Measurements from ENCODE around the gene FCHSD1.
A peak's percentile ranks its signal among the peaks of the same experiment; 100 is the strongest.

FCHSD1 gene

DNA sequence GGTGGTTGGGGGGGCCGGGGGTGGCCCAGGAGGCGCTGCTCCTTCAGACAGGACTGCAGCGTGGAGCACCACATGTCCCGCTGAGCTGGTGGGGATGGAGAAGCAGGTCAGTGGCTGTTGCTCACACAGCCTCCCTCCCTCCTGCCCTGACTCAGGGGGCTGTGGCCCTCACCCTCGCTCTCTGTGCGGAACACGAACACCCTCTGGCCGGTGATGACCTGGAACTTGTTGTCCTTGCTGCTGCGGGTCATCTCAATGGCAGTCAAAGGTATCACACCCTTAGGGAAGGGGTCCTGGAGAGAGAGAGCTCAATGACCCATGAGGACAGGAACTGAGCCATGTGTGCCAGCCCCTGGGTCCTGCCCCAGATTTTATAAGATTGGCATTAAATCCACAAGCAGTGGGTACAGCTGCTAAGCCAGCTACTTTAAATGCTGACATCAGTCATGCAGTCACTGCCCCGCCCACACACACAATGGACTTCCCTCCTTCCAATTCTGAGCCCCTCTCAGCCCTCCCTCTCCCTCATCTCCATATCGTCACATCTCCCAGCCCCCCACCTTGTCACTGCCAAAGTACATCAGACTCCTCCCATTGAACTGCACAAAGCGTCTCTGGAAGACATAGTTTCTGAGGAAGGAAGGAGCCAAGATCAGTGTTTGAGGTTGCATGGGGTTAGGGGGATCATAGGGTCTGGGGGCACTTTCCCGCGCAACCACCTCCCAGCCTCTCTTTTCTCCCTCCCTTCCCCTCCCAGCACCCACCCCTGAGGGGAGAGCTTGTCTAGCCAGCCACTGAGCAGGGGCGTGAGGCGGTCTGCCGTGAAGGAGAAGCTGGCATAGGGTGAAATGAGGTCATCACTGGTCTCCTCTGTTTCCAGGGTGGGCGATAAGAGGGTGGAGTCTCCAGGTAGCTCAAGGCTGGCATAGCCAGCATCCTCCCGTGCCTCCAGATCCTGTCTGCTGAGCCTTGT is 21.9 kb upstream of the FCHSD1 start:
- DNase-seq, result no peak

DNA sequence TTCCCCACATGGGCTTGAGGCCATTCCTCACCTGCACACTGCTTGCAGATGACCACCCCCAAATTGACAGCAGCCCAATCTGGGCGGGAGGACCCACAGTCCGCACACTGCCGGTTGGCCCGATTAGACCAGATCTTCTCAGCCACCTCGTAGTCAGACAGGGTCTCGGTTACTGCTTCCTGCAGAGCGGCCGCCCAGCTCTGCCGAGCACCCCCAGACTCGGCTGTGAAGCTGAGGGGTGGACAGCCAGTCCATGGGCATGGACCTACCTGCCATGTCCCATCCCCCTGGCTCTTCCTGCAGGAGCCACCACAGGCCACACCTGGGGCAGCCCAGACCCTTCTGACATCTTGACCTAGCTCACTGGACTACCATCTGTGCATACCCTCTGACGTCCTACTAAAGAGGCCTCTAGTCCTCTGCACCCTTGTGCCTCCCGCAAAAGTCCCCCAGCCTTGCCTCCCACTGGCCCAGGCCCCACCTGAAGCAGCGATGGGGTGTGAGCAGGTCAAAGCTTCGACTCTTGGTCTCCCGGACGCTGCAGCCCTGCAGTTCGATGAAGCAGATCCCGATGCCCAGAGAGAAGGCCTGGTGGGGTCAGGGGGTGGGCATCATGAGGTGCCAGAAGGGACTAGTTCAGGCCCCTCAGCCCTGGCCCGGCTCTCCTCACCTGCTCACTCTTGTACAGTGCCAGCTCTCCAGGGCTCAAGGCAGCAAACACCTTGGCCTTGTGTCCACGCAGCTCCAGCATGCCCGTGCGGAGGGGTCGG is 21.0 kb upstream of the FCHSD1 start:
- DNase-seq, result no peak

DNA sequence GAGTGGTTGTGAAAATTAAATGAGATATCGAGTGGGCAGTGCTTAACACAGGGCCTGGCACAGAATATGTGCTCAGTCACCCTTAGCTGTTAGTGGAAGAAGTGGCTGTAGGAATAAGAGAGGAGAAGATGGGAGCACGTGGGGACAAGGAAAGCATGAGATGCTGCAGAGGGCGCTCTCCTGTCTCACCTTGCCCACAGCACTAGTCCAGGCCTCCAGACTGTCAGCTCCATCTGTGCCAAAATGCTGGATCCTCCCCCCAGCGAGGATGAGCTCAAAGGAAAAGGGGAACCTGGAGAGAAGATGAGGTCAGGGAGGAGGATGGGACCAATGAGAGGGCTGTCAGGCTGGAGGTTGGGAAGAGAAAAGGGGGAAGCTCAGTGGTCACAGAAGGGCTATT is 18.3 kb upstream of the FCHSD1 start:
- no peak for DNase-seq

DNA sequence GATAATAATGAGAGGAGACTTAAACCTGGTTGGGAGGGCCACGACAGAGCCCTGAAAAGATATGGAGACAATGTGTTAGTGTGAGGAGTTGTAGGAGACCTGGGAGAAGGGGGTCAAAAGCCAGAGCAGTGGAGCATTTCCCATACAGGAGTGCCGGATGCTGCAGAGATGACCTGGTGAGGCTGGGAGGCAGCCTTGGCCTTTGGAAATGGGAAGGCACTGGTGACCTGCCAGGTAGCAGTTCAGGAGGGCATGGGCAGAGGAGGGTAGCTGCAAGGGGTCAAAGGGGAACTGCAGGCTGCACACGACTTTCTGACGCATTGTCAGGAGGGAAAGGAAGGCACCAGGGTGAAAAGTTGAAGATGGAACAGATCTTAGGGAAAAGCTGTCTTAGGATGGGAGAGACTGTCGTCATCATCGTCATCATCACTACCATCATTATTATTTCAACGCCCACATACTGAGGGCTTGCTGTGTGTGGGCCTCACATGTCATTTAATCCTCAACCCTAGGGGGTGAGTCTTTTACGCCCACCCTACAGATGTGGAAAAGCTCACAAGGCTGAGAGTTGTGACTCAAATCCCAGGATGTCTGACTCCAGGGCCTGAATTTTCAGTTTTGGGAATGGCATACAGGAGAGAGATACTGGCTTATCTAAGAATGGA is 17.5 kb upstream of the FCHSD1 start:
- DNase-seq, result no peak

DNA sequence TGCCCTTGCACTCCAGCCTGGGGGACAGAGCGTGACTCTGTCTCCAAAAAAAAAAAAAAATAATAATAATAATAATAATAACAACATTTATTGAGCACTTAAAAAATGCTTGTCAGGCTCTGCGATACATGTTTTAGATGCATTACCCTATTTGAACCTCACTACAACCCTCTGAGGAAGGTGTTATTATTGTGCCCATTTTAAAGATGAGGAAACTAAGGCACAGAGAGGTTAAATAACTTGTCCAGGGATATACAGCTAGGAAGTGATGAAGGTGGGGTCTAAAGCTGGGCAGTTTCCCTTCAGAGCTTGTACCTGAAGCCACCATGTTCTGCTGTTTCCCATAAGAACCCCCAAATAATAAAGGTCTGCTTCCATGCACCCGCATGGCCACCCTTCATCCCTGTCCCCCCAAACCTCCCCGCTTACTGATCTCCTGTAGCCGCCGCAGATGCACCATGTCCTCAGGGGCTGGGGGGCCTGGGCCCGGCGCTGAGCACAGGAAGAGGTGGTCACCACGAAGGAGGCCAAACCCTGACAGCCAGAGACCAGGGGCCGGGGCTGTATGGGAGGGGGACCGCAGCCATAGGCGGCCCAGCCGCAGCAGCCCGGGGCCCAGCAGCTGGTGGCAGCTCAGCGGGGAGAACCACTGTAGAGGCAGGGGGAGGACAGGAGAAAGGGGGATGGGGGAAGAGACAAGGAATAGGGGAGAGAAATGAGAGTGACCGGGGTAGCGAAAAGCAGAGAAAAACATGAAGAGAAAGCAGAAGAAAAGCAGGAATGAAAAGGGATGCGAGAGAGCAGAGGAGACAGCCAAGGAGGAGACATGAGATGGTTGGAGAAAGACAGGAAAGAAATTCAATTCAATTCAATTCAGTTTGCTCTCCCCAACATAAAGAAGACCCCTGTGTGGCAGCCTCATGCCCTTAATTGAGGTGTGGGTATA is 15.1 kb upstream of the FCHSD1 start:
- DNase-seq, result no peak

DNA sequence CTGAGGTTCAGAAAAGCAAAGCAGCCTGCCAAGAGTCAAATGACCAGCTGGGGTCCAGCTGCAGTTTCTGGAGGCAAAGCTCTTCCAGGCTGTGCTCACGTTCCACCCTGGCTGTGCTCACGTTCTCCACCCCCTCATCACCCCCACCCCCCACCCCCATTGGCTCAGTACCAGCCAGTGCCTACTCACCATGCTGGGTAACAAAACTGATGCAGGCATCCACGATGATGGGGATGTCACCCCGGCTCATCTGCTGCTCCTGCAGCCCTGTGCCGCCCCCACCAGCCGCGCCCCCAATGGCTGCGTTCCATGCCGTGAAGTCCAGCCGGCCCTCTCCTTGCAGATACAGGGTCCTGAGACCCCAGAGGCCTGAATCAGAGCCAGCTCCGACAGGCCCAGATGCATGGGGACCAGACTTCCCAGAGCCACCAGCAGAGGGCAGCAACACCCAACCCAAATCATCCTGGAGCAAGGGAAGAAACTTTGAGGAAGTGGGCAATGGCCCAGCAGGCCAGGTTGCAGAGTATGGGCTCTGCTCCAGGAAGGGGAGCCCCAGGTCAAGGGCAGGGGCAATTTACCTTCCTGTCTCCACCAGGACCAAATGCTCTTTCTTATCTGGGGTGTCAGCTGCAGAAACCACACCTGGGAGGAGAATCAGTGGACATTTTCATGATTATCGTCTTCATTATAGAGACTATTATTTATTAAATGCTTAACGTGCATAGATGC is 13.7 kb upstream of the FCHSD1 start:
- DNase-seq, result peak; percentile 42 to 67 (median 52)

DNA sequence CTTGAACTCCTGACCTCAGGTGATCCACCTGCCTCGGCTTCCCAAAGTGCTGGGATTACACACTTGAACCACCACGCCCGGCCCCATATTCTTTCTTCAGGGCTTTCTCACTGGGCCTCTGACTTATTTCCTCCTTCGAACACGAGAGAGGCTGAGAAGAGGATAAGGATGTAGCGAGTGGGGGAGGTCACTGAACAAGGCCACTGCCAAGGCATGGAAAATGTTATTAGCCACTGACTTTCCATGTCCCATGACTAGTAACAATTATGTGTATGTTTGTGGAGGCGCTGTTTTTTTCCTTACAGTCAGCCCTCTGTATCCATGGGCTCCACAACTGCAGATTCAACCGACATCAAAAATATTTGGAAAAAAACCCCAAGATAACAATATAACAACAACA is 12.3 kb upstream of the FCHSD1 start:
- no peak for DNase-seq

DNA sequence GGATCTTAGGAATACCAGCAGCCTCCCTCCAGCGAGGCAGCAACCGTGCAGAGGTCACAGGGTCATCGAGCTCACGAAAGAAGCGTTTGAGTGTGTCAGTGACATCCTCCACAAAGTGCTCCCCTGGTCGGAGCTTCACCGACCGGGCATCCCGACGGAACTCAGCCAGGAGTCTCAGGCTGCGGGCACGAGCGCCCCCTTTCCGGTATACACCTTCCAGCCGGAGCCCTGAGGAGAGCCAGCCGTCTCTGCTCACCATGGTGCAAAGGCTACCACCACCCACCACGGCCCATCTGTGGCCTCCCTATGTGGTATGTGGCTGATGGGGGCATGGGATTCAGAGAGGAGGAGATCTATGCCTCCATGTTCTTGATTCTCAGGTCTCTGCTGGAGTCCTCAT is 10.8 kb upstream of the FCHSD1 start:
- no peak for DNase-seq

DNA sequence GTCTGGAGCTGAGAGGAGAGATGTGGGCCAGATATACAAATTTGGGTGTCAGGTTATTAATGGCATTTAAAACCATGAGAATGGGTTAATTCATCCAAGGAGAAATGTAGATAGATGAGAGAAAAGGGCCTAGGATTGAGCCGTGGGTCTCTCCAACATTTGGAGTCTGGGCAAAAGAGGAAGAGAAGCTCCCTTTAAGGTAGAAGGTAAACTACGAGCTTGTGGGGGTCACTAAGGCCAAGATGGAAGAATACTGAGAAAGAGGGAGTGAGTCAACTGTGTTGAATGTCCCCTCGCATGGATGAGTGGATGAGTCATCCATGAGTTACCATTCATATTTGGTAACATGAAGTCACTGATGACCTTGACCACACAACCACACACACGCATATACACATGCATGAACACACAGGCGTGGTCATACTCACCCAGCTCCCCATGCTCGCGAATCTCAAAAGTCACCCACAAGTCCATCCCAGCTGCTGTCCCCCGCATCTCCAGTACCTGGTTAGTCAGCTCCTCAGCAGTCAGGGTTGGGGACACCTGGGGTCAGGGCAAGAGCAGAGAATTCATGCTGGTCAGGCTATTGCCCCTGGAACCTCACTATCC is 6.8 kb upstream of the FCHSD1 start:
- DNase-seq, result no peak

DNA sequence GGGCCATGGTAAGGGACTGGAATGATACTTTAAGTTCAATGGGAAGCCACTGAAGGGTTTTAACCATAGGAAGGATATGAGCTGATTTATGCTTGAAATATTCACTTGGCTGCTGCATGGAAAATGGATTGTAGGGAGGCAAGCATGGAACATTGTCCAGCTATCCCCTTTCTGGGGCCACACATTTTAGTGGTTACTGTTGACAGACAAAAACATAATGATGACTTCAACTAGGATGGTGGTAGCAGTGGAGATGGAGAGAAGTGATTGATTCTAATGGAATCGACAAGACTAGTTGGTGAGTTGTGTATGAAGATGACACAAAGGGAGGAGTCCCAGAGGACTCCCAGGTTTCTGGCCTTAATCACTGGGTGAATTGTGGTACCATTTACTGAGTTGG is 6.2 kb upstream of the FCHSD1 start:
- DNase-seq, result no peak

DNA sequence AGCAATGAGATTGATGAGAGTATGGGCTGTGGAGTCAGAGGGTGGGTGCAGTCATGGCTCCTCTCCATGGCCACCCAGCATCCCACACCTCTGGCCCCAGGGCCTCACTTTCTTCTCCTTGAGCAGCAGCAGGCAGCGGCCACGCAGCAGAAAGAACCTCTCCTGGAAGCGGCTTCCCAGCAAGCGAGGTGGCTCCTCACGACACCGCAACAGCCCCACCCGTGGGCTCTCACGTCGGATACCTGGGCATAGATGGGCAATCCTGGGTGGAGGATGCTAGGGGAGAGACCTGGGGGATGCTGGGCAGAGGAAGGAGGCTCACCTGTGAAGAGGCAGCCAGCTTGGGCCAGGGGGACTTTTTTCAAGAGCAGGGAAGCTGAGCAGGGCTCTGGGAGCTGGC is 5.2 kb upstream of the FCHSD1 start:
- no peak for DNase-seq

DNA sequence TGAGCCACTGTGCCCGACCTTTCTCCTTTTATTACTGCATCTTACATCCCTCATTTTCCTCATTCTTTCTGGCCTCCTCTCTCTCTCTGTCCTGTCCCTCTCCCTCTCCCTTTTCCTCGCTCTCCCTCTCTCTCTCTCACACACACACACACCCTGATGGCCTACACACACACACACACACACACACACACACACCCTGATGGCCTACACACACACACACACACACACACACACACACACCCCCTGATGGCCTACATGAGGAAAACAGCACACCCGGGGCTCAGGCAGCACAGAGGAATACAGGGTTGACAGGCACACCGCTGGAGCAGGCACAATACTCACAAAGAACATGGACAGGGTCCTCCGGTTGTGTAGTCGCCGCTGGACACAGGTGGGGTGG is 3.8 kb upstream of the FCHSD1 start:
- no peak for DNase-seq

DNA sequence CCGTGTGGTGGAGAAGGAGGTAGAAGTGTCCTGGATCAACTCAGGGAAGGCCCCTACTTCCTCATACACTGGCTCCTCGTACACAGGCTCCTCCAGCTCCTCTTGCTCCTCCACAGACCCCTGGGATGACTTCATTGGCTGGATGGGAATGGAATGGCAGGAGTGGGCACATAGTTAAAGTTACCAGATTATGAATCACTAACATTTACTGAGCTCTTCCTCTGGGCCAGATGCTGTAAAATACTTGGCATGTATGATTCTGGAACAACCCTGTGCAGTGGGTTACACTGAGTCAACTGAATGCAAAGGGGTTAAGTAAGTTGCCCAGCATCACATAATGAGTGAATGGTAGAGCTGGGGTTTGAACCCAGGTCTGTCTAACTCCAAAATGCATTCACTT is 3.1 kb upstream of the FCHSD1 start:
- no peak for DNase-seq

DNA sequence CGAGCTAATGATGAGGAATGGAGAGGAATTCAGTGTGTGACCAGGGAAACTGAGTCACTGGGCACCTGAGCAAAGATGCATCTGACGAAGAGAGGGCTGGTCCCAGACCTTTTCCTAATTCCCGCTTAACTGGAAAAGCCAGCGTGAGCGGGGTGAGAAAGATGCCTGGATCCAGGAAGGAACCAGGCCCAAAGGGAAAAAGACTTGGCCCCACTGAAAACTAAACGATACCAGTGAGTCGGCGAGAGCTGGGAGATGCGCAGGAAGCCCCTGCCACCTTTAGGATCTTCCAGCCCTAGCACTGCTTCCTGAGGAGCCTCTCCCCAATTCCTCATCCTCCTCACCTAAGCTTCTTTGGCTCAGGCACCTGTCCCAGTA is 499 bp upstream of the FCHSD1 start:
- no peak for DNase-seq

DNA sequence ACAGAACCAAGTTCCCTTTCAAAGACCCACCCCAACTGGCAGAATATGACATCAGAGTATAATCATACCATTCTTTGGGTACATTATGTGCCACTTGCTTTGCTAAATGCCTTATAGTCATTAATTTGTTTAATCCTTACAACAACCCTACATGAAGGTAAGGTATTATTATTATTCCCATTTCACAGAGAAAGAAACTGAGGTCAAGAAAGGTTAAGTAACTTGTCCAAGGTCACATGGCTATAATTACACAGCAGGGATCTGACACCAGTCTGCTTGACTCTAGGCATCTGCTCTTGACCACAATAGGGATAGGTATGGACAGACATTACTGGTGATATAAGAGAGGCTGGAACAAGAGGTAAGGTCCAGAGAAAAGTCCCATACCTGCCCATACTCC is 1.2 kb downstream of the FCHSD1 start:
- DNase-seq, result no peak

DNA sequence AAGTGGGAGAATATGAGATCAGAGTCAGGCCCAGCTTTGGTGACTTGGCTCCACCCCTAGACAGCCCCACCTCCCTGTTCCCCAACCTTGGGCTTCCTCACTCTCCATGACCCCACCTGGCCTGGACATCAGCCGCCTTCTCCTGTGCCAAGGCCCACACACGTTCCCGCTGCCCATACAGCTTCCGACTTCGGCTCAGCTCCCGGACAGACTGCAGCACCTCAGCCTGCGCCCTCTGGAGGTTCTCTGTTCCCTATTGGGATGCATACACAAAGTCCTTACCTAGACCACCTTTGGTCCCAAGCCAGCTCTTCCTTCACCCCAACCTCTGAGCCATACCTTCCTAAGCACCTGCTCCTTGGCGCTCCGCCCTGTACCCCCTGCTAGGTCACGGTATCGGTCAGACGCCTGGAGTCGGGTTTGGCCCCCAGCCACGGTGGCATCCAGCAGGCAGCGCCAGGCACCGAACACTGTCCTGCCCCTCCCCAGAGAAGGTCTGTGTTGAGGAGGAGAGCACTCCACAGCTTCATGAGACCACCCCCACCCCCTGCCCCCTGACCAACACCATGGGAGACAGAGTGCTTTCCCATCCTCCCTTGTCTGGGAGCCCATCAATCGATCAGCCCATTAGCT is 2.0 kb downstream of the FCHSD1 start:
- DNase-seq, result no peak

DNA sequence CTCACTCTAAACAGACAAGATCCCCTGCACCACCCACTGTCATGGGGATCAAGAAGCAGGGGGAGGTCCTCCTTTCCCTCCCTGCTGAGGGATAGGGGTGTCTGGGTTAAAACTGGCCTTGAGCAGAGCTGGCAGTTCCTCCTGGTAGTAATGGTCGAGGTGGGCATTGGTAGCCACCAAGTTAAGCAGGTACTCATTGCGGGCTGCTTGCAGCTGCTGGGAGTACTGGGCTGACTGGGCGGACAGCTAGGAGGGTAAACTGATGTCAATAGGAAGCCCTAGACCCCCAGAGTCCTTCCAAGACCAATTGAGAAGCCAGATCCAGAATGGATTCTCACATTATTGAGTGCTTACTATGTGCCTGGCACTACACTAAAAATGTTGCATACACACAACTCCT is 3.4 kb downstream of the FCHSD1 start:
- DNase-seq, result no peak

DNA sequence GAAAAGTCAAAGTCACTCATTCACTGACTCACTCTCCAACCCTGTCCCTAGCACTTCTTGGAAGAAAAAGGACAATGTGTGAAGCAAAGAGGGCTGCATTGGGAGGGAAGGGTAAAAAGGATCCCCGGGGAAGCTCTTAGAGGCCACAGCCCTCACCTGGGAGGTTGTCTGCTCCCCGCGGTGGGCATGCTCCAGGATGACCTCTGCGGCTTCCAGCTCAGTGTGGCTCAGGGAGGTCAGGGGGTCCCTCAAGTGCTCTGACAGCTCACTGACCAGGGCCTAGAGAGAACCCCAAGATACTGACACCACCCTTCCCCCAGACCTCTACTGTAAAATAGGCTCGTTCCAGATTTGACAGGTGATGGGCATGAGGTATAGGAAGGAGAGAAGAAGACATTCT is 4.0 kb downstream of the FCHSD1 start:
- DNase-seq, result no peak

DNA sequence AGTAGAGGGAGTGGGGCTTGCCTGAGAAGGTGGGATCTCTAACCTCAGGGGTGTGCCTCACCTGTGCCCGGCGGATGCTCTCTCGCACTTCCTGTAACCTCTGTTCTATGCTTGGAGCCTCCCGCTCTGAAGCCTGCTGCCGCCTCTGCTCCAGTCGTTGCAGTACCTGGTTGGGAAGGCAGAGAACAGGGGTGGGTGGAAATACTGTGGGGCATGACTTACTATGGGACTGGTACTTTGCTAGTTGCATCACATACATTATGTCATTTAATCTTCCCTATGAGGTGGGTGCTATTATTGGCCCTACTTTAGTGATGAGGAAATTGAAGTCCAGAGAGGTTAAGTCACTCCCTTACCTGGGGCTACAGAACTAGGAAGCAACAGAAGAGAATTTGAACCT is 5.2 kb downstream of the FCHSD1 start:
- DNase-seq, result no peak

DNA sequence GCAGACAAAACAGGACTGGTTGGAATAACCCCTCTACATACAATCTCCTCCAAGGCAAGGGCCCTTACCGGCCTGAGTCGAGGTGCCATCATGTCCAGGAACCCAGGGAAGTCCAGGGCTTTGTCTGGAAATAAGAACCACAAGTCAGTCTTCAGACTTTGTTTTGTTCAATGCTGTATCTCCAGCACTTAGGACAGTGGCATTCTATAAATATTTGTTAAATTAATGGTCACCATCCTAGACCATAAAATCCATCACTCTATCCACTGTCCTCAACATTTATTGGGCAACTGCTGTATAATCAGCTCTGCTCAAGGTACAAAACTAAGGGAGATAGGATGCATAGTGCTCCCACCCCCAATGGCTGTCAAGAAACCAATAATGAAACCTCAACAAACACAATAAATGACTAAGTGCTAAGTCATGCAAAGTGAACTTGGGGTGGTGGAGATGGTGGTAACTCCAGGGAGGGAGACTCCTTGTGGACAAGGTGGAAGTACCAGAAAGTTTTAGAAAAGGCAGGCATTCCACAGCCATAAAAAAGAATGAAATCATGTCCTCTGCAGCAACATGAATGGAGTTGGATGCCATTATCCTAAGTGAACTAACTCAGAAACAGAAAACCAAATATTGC is 9.5 kb downstream of the FCHSD1 start:
- DNase-seq, result peak in 1 of 5 experiments; percentile 72
